K562 (cell line): ENCODE data around the gene METRN. TPM values are rescaled to one million over a fixed set of nuclear protein-coding genes. Genes with fewer than 3 reads are reported as not detected.

ENCODE experiments used
- ERF ChIP-seq: fragments of 450-650 bp; formaldehyde crosslinking; IDR thresholded peaks from 2 replicates; pipeline ENCODE4 v1.4.0; 2020; ENCODE audit warnings: mild to moderate bottlenecking, mixed read lengths
- FOXA1 ChIP-seq: fragments of 450-650 bp; IDR thresholded peaks from 2 replicates; pipeline ENCODE4 v1.6.1; 2016; ENCODE audit warnings: mild to moderate bottlenecking, borderline replicate concordance
- HDAC1 ChIP-seq, 2 experiments: fragments of 450-650 bp; IDR thresholded peaks; 2 replicates each; pipeline ENCODE4 v1.6.1; 2016 to 2017; ENCODE audit warnings: inconsistent platforms in 1 of 2, mild to moderate bottlenecking in 1 of 2, moderate library complexity in 1 of 2
- MAZ ChIP-seq, 2 experiments: fragments of 450-650 bp in 1 of 2; sonication (generic) in 1 of 2; formaldehyde crosslinking; IDR thresholded peaks in 1 of 2; conservative IDR thresholded peaks in 1 of 2; 2 replicates each; pipeline versions ENCODE4 v1.4.0 to v1.5.0; 2020; ENCODE audit warnings: mild to moderate bottlenecking in 1 of 2, missing genetic modification reagents in 1 of 2
- MTA3 ChIP-seq: fragments of 450-650 bp; formaldehyde crosslinking; IDR thresholded peaks from 2 replicates; pipeline ENCODE4 v1.6.1; 2017; ENCODE audit warnings: mild to moderate bottlenecking, borderline replicate concordance
- PHF8 ChIP-seq: fragments of 200-600 bp; sonication (generic); IDR thresholded peaks from 2 replicates; pipeline ENCODE4 v1.6.1; 2012; ENCODE audit warnings: mixed run types, mild to moderate bottlenecking, inconsistent platforms, low read length, moderate library complexity, borderline replicate concordance
- PYGO2 ChIP-seq: fragments of 450-650 bp; IDR thresholded peaks from 2 replicates; pipeline ENCODE4 v1.6.1; 2016; ENCODE audit warnings: mild to moderate bottlenecking, missing genetic modification characterization, moderate library complexity, missing compliant biosample characterization
- REST ChIP-seq, 2 experiments: fragments of 450-650 bp; formaldehyde crosslinking in 1 of 2; IDR thresholded peaks; 2 replicates each; pipeline versions ENCODE4 v1.4.0 to v1.6.1; 2014 to 2020; ENCODE audit warnings: mild to moderate bottlenecking in 2 of 2, borderline replicate concordance in 1 of 2, low read depth in 1 of 2
- SAFB ChIP-seq: fragments of 200-400 bp; formaldehyde crosslinking; IDR thresholded peaks from 2 replicates; pipeline ENCODE4 v1.6.1; 2017; ENCODE audit warnings: low read depth, low read length, borderline replicate concordance
- SMAD1 ChIP-seq: fragments of 150-350 bp; IDR thresholded peaks from 2 replicates; pipeline ENCODE4 v1.6.1; 2014; ENCODE audit warnings: low read length, low read depth; ENCODE audit not compliant: partially characterized antibody
- TAL1 ChIP-seq: fragments of 450-650 bp; IDR thresholded peaks from 2 replicates; pipeline ENCODE4 v1.6.1; 2016; ENCODE audit warnings: mild to moderate bottlenecking
- TFAP4 ChIP-seq: sonication (generic); formaldehyde crosslinking; IDR thresholded peaks from 2 replicates; pipeline ENCODE4 v1.8.0; 2022; ENCODE audit warnings: missing genetic modification reagents, mild to moderate bottlenecking, moderate library complexity, borderline replicate concordance
- ZBTB33 ChIP-seq: sonication (generic); formaldehyde crosslinking; IDR thresholded peaks from 2 replicates; pipeline ENCODE4 v1.8.1; 2023; ENCODE audit warnings: mild to moderate bottlenecking, missing genetic modification reagents
- ZNF354B ChIP-seq: fragments of 250-450 bp; sonication (Bioruptor Pico); IDR thresholded peaks from 2 replicates; pipeline ENCODE4 v1.4.0; 2020
- ZNF586 ChIP-seq: fragments of 450-650 bp; formaldehyde crosslinking; conservative IDR thresholded peaks from 2 replicates; pipeline ENCODE4 v1.4.0; 2020; ENCODE audit warnings: mild to moderate bottlenecking, moderate library complexity
- polyA plus RNA-seq, 8 experiments: library from polyadenylated mRNA; depleted of rRNA in 4 of 8; stranded (reverse) in 5 of 8; unstranded in 3 of 8; fragments of >200 nt; fragmentation: Nextera tagmentation in 2 of 8; fragmentation: Illumina TruSeq in 1 of 8; extraction: Ambion mirVana in 2 of 8; extraction: Trizol in 1 of 8; gene quantifications; 2 replicates each; pipeline versions ENCODE4 v1.2.1 to v1.2.3, GENCODE V29; 2011 to 2014; ENCODE audit warnings: inconsistent platforms in 1 of 8, missing spikeins in 1 of 8
- total RNA-seq, 7 experiments: library from RNA; depleted of rRNA in 6 of 7; stranded (reverse); fragments of >200 nt in 6 of 7; fragmentation: Illumina TruSeq in 2 of 7; extraction: Trizol in 2 of 7; gene quantifications; 2 replicates each; pipeline versions ENCODE4 v1.2.1 to v1.2.3, GENCODE V29; 2011 to 2021; ENCODE audit warnings: low replicate concordance in 1 of 7

The METRN gene
- total and polyA plus RNA-seq, 9 of the 15 experiments (the other 6 are each of a cell fraction or from before 2014, with no cell fraction given) = 0.20 to 89.8 (median 15.4) TPM

GRCh38 chr16:714558-715476 lies at the start of gene METRN (continued):
- TF ChIP-seq REST (IDR thresholded peaks at IDR 0.05; ENCODE audit: borderline replicate concordance) (no peak), REST (CRISPR knock-in tag; IDR thresholded peaks at IDR 0.05; ENCODE audit: low read depth) (0 out of 2 replicates have a peak, but pooled peaks have one; percentile 28), MAZ (CRISPR knock-in tag; conservative IDR thresholded peaks at IDR 0.05 in 1 of 2, IDR thresholded peaks at IDR 0.05 in 1 of 2) (peak; percentile 11 to 13; a peak in 2 of 4 replicates), ZNF354B (CRISPR knock-in tag) (no peak), SMAD1 (no peak), FOXA1 (no peak), ERF (peak; percentile 41; the same call in 1 of the 2 replicates), PHF8 (peak; percentile 42; the same call in 1 of the 2 replicates), TFAP4 (CRISPR knock-in tag) (peak; percentile 17; the same call in 1 of the 2 replicates), MTA3 (0 out of 2 replicates have a peak, but pooled peaks have one; percentile 15), SAFB (no peak), HDAC1 (IDR thresholded peaks at IDR 0.05) (peak in 1 of 2 experiments; percentile 32; a peak in 1 of 4 replicates), PYGO2 (tag) (no peak), TAL1 (no peak), ZBTB33 (CRISPR knock-in tag) (peak; percentile 95), ZNF586 (CRISPR knock-in tag) (no peak)
